Panc1 (cell line): ENCODE data around the gene EPHA8.

Experiments
- CTCF ChIP-seq: fragments of 450-650 bp; IDR thresholded peaks from 2 replicates; pipeline ENCODE4 v1.5.1; 2017; ENCODE audit warnings: mild to moderate bottlenecking
- POLR2AphosphoS5 ChIP-seq: IDR thresholded peaks from 2 replicates; pipeline ENCODE4 v1.6.1; 2012; ENCODE audit warnings: mild to moderate bottlenecking, low read depth, low read length, moderate library complexity
- REST ChIP-seq, 2 experiments: IDR thresholded peaks; 2 replicates each; pipeline ENCODE4 v1.6.1; 2011 to 2012; ENCODE audit warnings: low read depth in 2 of 2, control low read depth in 1 of 2, low read length in 1 of 2, mild to moderate bottlenecking in 1 of 2, moderate library complexity in 1 of 2; ENCODE audit not compliant: insufficient read depth in 1 of 2
- SIN3A ChIP-seq: IDR thresholded peaks from 2 replicates; pipeline ENCODE4 v1.6.1; 2012; ENCODE audit warnings: low read depth, mild to moderate bottlenecking, low read length, moderate library complexity, borderline replicate concordance; ENCODE audit not compliant: insufficient read depth

GRCh38 chr1:22652881-22653316, 89.6 kb downstream of the EPHA8 start, which contains the start of gene C1QB:
- no peak for TF ChIP-seq CTCF
- TF ChIP-seq REST (IDR thresholded peaks at IDR 0.05; ENCODE audit: insufficient read depth in 1 of 2, low read depth in 2 of 2, low read length in 1 of 2), result no peak
- no peak for TF ChIP-seq POLR2AphosphoS5
- no peak for TF ChIP-seq SIN3A
